Fibroblast of lung (primary cell): ENCODE measurements around the gene MARK3. TPM values are rescaled to one million over a fixed set of nuclear protein-coding genes. Genes with fewer than 3 reads are reported as not detected.

Source experiments
- DNase-seq, 2 donors: peaks; one replicate each; pipeline versions ENCODE4 v3.0.0 to v3.0.0-alpha.2; 2010; ENCODE audit warnings: low read depth in 2 of 2
- H2AFZ ChIP-seq: 2 replicates; pipeline ENCODE4 v1.5.1; 2012; ENCODE audit warnings: low read length, control low read depth, inconsistent platforms
- H3K27ac ChIP-seq: 2 replicates; pipeline ENCODE4 v1.5.1; 2011; ENCODE audit warnings: low read length, control low read depth; ENCODE audit not compliant: insufficient read depth
- H3K27me3 ChIP-seq: 2 replicates; pipeline ENCODE4 v1.5.1; 2011; ENCODE audit warnings: mild to moderate bottlenecking, low read length; ENCODE audit not compliant: control insufficient read depth, insufficient read depth
- H3K36me3 ChIP-seq: 2 replicates; pipeline ENCODE4 v1.5.1; 2011; ENCODE audit warnings: low read length; ENCODE audit not compliant: control insufficient read depth, insufficient read depth
- H3K4me1 ChIP-seq: 2 replicates; pipeline ENCODE4 v1.5.1; 2011; ENCODE audit warnings: low read length; ENCODE audit not compliant: control insufficient read depth, insufficient read depth; ENCODE audit errors: extremely low read depth
- H3K4me2 ChIP-seq: 2 replicates; pipeline ENCODE4 v1.5.1; 2011; ENCODE audit warnings: low read length, control low read depth; ENCODE audit not compliant: insufficient read depth; ENCODE audit errors: extremely low read depth
- H3K4me3 ChIP-seq, 4 experiments: fragments of 200-600 bp in 1 of 4; sonication (generic) in 1 of 4; replicated peaks in 1 of 4; 2 replicates each; pipeline ENCODE4 v1.5.1; 2011 to 2016; ENCODE audit warnings: low read length in 4 of 4, low read depth in 3 of 4, mild to moderate bottlenecking in 3 of 4, control low read depth in 2 of 4, inconsistent platforms in 1 of 4, mixed read lengths in 1 of 4; ENCODE audit not compliant: insufficient read depth in 1 of 4; ENCODE audit errors: control extremely low read depth in 1 of 4
- H3K79me2 ChIP-seq: 2 replicates; pipeline ENCODE4 v1.5.1; 2012; ENCODE audit warnings: mild to moderate bottlenecking, low read length, inconsistent platforms; ENCODE audit not compliant: control insufficient read depth, insufficient read depth
- H3K9ac ChIP-seq: 2 replicates; pipeline ENCODE4 v1.5.1; 2011; ENCODE audit warnings: mild to moderate bottlenecking, low read length, control low read depth; ENCODE audit not compliant: insufficient read depth
- H3K9me3 ChIP-seq: 2 replicates; pipeline ENCODE4 v1.5.1; 2012; ENCODE audit warnings: low read depth, low read length; ENCODE audit not compliant: control insufficient read depth, insufficient read depth
- H4K20me1 ChIP-seq: 2 replicates; pipeline ENCODE4 v1.5.1; 2011; ENCODE audit warnings: low read length; ENCODE audit not compliant: control insufficient read depth, insufficient read depth; ENCODE audit errors: extremely low read depth
- CTCF ChIP-seq, 2 donors: IDR thresholded peaks in 1 of 2; conservative IDR thresholded peaks in 1 of 2; 1 replicate in 1 of 2; 2 replicates in 1 of 2; pipeline ENCODE4 v1.5.1; 2011 to 2012; ENCODE audit warnings: low read length in 2 of 2, control low read depth in 1 of 2, inconsistent platforms in 1 of 2, low read depth in 1 of 2, mild to moderate bottlenecking in 1 of 2
- EZH2 ChIP-seq: IDR thresholded peaks from 2 replicates; pipeline ENCODE4 v1.5.1; 2012; ENCODE audit warnings: low read length, control low read depth, mild to moderate bottlenecking; ENCODE audit errors: missing control alignments
- polyA plus RNA-seq, 2 donors: library from polyadenylated mRNA; depleted of rRNA in 1 of 2; stranded (reverse) in 1 of 2; unstranded in 1 of 2; fragments of >200 nt; gene quantifications; 2 replicates each; pipeline ENCODE4 v1.2.1, GENCODE V29; 2011 to 2012; ENCODE audit warnings: missing spikeins in 1 of 2
- total RNA-seq: library from RNA; depleted of rRNA; stranded (reverse); fragments of >200 nt; gene quantifications from 2 replicates; pipeline ENCODE4 v1.2.1, GENCODE V29; 2014

The MARK3 gene
- total and polyA plus RNA-seq, 2 donors (not counting 1 experiment from before 2014, with no cell fraction given) = 76.0 to 119 TPM

- TF ChIP-seq EZH2 (no peak), CTCF (conservative IDR thresholded peaks at IDR 0.05 in 1 of 2, IDR thresholded peaks at IDR 0.05 in 1 of 2; ENCODE audit: low read depth in 1 of 2, low read length in 2 of 2) (no peak)
- Histone ChIP-seq H3K79me2 (peaks cover 32% of the 10 kb centered on the region), H4K20me1 (no peaks in the 10 kb centered on the region)
Measured at GRCh38 chr14:103453791-103454190, 68.6 kb downstream of the MARK3 start.

GRCh38 chr14:103456167-103456835, 71.1 kb downstream of the MARK3 start:
- H4K20me1 ChIP-seq = no peaks in the 10 kb centered on the region
- TF ChIP-seq CTCF (conservative IDR thresholded peaks at IDR 0.05 in 1 of 2, IDR thresholded peaks at IDR 0.05 in 1 of 2; ENCODE audit: low read depth in 1 of 2, low read length in 2 of 2) (no peak), EZH2 (no peak)
- no peaks in the 10 kb centered on the region for H3K36me3 ChIP-seq
- H3K79me2 ChIP-seq = peaks cover 25% of the 10 kb centered on the region
- no peak overlapping the region for H3K4me3 ChIP-seq
- no peaks in the 10 kb centered on the region for H3K27me3 ChIP-seq
- H3K27ac ChIP-seq = peak overlapping the region; percentile 11
- DNase-seq = peak in 1 of 2 donors; percentile 39
- no peaks in the 10 kb centered on the region for H3K9me3 ChIP-seq
- H3K9ac ChIP-seq = no peak overlapping the region
- no peak overlapping the region for H3K4me2 ChIP-seq
- H2AFZ ChIP-seq = no peak overlapping the region
- peaks cover 3% of the 10 kb centered on the region for H3K4me1 ChIP-seq

More at GRCh38 chr14:103453791-103454190, 68.6 kb downstream of the MARK3 start:
- peaks cover 3% of the 10 kb centered on the region for H3K4me1 ChIP-seq
- H3K9me3 ChIP-seq = no peaks in the 10 kb centered on the region
- no peak overlapping the region for H2AFZ ChIP-seq
- H3K4me2 ChIP-seq = no peak overlapping the region
- no peak overlapping the region for H3K27ac ChIP-seq
- no peak for DNase-seq
- H3K9ac ChIP-seq = no peak overlapping the region
- no peaks in the 10 kb centered on the region for H3K36me3 ChIP-seq
- H3K4me3 ChIP-seq = no peak overlapping the region
- no peaks in the 10 kb centered on the region for H3K27me3 ChIP-seq

GRCh38 chr14:103460415-103460814, 75.2 kb downstream of the MARK3 start:
- H3K9ac ChIP-seq = no peak overlapping the region
- no peaks in the 10 kb centered on the region for H3K9me3 ChIP-seq
- no peak overlapping the region for H3K4me3 ChIP-seq
- no peaks in the 10 kb centered on the region for H3K27me3 ChIP-seq
- peaks cover 5% of the 10 kb centered on the region for H3K79me2 ChIP-seq
- peaks cover 13% of the 10 kb centered on the region for H3K36me3 ChIP-seq
- no peak overlapping the region for H3K4me2 ChIP-seq
- H3K4me1 ChIP-seq = peaks cover 3% of the 10 kb centered on the region
- no peak for TF ChIP-seq CTCF (conservative IDR thresholded peaks at IDR 0.05 in 1 of 2, IDR thresholded peaks at IDR 0.05 in 1 of 2; ENCODE audit: low read depth in 1 of 2, low read length in 2 of 2)
- no peak for TF ChIP-seq EZH2
- DNase-seq = no peak
- H2AFZ ChIP-seq = no peak overlapping the region
- no peaks in the 10 kb centered on the region for H4K20me1 ChIP-seq
- H3K27ac ChIP-seq = no peak overlapping the region
